Measurements from ENCODE around the gene CCDC57.
"Not testable (repeated sequence)": the region's sequence is repeated elsewhere in the genome, so short reads cannot be mapped to it uniquely, and the experiment has no call there.

Gene CCDC57

DNA sequence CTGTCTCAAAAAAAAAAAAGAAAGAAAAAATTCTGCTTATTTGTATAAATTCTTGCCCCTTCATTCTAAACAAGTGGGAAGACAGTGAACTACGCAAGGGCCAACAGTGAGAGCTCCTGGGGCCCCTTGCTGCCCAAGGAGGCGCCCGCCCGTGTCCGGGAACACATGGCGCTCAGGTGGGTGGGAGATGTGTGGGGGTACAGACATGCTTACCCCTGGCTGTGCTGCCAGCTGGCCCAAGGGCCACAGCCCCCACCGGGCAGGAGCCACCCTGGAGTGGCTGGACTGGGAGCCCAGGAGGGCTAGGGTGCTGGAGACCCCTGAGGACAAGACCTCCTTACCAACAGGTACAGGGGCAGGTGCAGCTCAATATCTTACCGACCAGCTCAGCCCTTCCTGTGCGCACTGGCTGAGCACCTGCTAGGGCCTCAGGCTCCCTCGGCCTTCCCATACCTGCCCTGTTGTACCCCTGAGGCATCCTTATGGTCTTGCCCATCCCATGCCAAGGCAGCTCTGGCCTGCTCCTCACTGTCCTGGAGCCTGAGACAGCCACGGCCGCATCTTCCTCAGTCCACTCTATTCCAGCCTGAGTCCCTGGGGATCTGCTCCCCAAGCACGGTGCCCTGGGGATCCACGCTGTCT, 56.2 kb downstream of the CCDC57 start:
- DNase-seq (ENCODE audit: low read depth in 2 of 3, low spot score in 1 of 3) = no peak

DNA sequence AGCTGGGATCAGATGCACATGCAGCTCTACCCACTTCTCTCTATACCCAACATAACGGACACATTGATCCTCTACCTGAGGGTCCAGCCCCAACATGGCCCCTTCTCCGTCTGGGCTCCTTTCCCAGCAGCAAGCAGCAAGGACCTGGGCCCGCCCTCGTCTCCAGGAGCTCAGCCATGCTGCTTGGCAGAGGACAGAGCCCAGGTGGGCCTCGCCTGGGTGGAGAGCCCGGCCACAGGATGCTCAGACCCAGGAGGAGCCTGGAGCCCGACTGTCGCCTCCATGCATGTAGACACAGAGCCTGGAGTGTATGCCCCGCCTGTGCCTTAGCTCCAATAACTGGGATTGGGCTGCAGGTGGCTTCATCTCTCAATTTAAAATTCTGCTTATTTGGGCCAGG, 57.0 kb downstream of the CCDC57 start:
- DNase-seq (ENCODE audit: low read depth in 2 of 3, low spot score in 1 of 3) = no peak

DNA sequence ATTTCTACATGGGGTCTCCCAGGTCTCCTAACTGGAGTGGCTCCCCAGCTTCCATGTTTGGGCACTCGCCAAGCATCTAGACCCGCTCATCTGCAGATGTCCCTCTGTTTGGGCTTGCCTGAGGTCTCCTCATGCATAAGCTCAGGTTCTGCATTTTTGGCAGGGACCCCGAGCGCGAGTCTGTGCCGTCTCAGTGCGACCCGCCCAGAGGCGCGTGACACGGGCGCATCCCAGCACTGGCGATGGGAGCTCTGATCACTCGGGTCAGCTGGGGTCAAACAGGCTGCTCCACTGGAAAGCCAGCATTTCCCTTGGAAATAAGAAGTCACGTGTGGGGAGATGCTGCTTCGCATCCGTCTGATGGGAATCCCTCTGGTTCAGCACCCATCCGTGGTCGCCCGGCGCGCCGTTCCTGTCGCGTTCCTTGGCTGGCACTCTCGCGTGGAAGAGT, 57.7 kb downstream of the CCDC57 start:
- DNase-seq (ENCODE audit: low read depth in 2 of 3, low spot score in 1 of 3) = no peak

DNA sequence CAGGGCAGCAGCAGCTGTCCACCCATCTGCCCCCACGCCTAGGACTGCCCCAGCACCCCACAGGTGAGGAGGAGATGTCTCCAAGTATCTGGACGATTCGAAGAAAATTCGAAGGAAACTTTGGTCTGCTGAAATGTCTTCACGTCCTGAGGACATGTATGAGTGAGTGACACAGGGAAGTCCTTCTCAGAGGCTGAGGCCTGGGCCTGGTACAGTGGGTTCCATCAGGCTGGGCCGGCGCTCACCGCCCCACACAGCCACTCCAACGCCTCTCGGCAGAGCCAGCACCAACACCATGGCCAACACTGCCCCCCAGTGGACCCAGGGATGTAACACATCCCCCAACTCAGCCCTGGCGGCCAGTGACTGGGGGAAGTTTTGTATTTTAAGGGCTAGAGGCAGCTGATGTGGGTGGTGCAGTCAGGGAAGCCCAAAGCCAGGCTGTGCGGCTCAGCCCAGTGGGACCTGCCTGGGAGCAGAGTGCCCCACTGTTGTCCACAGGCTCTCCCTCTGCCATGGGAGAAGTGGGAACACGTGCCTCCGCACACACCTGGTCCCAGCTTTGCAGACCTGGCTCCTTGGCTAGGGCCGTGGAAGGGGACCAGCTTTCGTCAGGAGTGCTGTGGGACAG, 58.8 kb downstream of the CCDC57 start:
- DNase-seq (ENCODE audit: low read depth in 2 of 3, low spot score in 1 of 3) = peak; percentile 70 to 82 (median 77)

DNA sequence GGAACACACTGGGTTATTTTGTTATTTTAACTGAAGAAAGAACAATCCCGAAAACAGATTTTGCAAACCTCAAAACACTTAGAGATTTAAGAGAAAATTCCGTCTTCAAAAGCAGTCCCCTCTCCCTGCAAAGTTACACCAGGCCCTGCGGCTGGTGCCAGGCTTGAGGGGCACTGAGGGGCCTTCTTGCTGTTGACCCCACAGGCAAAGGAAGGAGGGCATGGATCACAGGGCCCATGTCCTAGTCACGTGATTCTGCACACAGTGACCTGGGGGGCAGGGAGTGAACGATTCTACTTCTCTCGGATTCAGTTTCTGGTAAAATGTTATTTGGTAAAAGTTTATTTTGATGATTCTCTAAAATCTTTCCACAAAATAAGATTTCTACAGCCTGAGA, 59.3 kb downstream of the CCDC57 start:
- no peak for DNase-seq (ENCODE audit: low read depth in 2 of 3, low spot score in 1 of 3)

DNA sequence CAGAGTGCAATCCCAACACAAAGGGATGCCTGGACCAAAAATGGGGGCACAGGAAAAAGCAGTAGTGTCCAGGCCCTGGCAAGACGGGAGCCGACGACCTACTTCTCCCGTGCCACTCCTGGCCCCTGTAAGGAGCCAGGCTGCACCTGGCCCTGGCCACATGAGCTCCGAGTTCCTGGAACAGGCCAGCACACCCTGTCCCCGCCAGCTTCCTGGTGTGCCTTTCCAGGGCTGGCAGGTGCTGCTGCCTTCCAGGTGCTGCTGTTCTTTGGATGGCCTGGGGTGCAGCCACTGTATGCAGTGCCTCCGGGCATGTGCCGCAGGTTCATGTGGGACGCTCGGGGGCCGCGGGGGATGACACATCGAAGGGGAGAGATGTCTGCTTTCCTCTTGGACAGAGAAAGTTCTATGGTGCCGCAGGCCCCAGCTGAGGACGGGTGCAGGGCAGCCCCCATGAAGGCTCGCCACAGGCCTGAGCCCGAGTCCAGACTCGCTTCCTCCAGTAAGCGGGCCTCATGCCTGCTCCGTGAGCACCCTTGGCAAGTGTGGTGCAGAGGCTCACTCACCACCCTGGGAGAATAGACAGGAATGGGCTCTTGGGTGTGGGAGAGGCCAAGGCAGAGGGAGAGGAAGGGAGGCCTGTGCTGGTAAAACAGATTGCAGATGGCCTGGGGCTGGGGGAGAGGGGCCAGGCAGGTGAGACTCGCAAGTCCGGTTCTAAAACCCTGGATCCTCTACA, 59.9 kb downstream of the CCDC57 start:
- no peak for DNase-seq (ENCODE audit: low read depth in 2 of 3, low spot score in 1 of 3)

DNA sequence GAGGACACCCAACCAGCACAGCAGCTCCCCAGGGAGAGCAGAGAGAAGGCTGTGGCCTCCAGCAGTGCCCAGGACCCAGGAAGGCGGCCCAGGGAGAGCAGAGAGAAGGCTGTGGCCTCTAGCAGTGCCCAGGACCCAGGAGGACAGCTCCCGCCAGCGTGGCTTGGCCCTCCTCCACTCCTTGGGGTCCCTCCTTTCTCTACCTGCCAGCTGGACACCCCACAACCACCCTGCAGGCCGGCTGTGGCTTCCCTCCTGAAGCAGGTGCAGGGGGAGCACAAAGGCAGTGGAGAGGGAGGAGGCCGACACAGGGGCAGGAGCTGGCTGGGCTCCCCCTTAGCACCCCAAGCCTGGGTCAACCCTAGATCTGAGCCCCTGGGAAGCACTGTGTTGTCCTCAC, 60.5 kb downstream of the CCDC57 start:
- DNase-seq (ENCODE audit: low read depth in 2 of 3, low spot score in 1 of 3) = no peak

DNA sequence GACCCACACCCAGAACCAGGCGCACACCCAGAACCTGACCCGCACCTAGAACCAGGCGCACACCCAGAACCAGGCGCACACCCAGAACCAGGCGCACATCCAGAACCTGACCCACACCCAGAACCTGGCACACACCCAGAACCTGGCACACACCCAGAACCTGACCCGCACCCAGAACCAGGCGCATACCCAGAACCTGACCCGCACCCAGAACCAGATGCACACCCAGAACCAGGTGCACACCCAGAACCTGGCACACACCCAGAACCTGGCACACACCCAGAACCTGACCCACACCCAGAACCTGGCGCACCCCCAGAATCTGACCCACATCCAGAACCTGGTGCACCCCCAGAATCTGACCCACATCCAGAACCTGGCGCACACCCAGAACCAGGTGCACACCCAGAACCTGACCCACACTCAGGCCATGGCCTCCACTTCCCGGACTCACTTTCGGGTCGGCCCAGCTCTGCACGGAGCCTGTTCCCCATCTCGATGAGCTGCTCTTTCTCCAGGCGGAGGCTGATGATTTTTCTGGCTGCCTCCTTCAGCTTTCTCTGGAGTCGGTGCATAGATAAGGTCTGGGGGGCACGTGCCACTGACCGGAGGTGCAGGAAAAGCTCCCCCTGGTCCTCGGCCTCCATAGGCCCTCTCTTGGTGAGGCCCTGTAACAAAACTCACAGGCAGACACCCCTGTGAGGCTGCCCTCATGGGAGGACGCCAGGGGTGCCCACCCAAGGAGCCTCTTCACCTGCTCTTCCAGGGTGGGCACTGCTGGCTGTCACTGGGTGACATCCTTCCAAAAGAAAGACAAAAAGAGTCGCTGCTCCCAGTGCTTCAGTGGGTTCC, 61.3 kb downstream of the CCDC57 start:
- DNase-seq (ENCODE audit: low read depth in 2 of 3, low spot score in 1 of 3) = no peak

DNA sequence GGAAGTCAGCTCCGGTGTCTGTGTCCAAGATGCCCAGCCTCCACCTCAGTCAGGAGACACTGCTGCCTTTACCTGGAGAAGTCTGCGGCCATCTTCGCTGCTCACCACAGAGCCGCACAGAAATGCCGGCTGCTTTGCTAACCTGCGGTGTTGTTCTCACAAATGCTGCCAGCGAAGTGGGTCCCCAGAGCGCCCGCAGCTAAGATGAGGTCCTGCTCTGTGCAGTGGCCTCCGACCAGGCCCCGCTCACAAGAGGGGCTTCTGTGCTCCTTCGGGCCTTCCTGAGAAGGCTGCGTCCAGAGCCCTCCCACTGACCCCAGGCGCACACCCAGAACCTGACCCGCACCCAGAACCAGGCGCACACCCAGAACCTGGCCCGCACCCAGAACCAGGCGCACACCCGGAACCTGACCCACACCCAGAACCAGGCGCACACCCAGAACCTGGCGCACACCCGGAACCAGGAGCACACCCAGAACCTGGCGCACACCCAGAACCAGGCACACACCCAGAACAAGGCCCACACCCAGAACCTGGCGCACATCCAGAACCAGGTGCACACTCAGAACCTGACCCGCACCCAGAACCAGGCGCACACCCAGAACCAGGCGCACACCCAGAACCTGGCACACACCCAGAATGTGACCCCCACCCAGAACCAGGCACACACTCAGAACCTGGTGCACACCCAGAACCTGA, 63.1 kb downstream of the CCDC57 start:
- DNase-seq (ENCODE audit: low read depth in 2 of 3, low spot score in 1 of 3) = no peak

DNA sequence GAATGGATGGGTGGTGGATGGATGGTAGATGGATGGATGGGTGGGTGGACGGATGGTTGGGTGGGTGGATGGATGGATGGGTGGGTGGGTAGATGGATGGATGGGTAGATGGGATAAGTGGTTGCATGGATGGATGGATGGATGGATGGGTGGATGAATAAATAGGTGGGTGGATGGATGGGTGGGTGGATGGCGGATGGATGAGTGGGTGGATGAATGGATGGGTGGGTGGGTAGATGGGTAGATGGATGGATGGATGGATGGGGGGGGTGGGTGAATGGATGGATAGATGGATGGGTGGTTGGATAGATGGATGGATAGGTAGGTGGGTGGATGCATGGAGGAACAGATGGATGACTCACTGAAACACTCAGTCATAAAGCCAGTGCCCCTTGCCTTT, 63.6 kb downstream of the CCDC57 start:
- no peak for DNase-seq (ENCODE audit: low read depth in 2 of 3, low spot score in 1 of 3)

DNA sequence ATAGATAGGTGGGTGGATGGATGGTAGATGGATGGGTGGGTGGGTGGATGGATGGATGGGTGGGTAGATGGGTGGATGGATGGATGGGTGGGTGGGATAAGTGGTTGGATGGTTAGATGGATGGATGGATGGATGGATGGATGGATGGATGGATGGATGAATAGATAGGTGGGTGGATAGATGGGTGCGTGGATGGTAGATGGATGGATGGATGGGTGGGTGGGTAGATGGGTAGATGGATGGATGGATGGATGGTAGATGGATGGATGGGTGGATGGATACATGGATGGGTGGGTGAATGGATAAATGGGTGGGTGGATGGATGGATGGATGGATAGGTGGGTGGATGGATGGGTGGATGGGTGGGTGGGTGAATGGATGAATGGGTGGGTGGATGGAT, 64.6 kb downstream of the CCDC57 start:
- no peak for DNase-seq (ENCODE audit: low read depth in 2 of 3, low spot score in 1 of 3)

DNA sequence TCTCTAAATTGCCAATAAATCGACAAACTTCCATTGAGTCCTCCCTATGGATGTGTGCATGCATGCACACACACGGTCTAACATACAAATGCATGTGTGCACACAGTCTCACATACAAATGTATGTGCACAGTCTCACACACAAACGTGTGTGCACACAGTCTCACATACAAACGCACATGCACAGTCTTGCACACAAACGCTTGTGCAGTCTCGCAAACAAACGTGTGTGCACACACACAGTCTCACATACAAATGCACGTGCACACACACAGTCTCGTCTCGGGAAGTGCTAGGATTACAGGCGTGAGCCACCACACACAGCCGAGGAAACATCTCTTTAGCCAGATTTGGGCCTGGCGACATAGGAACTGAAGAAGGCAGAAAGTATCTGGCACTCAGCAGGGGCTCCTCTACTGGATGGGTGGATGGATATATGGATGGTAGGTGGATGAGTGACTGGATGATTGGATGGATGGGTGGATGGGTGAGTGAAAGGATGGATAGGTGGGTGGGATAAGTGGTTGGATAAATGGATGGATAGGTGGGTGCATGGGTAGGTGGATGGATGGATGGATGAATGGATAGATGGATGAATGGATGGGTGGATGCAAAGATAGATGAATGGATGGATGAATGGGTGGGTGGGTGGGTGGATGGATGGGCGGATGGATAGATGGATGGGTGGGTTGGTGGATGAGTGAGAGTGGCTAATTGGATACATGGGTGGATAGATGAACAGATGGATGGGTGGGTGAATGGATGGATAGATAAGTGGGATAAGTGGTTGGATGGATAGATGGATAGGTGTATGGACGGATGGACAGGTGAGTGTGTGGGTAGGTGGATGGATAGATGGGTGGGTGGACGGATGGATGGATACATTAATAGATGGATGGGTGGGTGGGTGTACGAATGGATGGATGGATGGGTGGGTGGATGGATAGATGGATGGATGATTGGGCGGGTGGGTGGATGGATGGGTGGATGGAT, 65.7 kb downstream of the CCDC57 start:
- no peak for DNase-seq (ENCODE audit: low read depth in 2 of 3, low spot score in 1 of 3)

DNA sequence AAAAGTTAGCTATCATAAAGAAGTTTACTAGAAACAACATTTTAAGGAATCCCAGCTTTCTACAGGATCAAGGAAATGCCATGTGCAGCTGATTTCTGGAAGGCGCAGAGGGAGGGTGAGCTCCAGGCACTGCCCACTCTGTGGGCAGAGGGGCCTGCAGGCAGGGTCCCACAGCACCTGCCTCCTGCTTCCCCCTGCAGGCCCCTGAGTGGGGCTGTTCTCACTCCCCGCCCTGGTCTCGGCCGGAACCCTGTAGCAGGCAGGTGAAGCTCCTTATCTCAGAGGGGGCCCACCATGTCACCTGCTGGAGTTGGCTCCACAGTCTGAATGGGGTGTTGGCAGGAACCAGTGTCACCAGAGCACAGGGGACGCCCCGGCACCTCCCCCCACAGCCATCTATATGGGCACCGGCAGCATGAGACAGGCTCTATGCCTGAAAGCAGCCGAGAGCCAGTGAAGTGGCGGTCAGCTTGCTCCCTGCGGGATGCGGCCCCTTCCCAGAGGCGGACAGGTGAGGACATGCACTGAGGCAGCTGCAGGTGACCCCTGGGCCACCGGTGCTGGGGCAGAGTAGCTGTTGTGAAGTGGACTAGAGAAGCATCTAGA, 67.0 kb downstream of the CCDC57 start:
- no peak for DNase-seq (ENCODE audit: low read depth in 2 of 3, low spot score in 1 of 3)

DNA sequence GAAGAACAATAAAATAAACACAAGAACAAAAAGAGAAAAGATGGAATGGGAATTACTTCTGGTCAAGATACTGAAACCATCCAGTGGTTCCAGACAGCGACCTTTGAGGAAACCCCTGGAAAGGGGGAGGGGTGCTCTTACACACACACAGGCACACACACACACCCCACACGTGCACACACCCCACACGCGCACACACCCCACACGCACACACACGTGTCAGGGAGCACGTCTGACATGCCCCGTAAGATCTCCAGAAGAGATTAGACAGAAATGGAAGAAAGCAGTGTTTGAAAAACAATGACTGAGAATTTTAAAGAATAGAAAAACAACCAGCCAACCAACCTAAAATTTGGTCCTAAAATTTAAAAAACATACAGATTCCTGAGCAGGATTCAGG, 69.3 kb downstream of the CCDC57 start:
- DNase-seq (ENCODE audit: low read depth in 2 of 3, low spot score in 1 of 3) = no peak

DNA sequence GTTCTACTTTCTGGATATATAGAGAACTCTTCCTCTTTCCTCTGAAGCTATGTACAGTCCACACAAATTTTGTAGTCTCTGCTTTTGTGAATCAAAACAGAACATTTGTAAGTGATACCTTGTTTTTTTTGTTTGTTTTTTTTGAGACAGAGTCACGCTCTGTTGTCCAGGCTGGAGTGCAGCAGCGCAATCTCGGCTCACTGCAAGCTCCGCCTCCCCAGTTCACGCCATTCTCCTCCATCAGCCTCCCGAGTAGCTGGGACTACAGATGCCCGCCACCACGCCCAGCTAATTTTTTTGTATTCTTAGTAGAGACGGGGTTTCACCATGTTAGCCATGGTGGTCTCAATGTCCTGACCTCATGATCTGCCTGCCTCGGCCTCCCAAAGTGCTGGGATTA, 72.7 kb downstream of the CCDC57 start:
- not testable (repeated sequence) for DNase-seq (ENCODE audit: low read depth in 2 of 3, low spot score in 1 of 3)

DNA sequence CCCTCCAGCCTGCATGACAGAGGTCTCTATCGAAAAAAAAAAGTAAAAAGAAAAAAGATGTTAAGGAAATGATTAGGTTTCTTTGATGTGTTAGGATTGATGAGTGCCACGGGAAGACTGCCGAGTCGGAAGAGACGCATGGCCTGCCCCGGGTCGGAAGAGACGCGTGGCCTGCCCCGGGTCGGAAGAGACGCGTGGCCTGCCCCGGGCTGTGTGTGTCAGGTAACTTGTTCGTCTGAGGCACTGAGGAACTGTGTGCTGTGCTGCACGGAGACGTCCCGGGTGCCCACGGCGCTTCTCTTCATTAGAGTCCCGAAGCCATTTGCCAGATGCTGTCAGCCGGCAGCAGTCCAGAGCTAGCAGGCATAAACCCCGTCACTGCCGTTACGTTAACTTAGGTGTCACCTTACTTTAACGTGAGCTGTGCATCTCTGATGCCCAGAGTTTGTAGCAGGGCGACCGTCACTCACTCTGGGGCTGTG, 74.1 kb downstream of the CCDC57 start:
- no peak for DNase-seq (ENCODE audit: low read depth in 2 of 3, low spot score in 1 of 3)

DNA sequence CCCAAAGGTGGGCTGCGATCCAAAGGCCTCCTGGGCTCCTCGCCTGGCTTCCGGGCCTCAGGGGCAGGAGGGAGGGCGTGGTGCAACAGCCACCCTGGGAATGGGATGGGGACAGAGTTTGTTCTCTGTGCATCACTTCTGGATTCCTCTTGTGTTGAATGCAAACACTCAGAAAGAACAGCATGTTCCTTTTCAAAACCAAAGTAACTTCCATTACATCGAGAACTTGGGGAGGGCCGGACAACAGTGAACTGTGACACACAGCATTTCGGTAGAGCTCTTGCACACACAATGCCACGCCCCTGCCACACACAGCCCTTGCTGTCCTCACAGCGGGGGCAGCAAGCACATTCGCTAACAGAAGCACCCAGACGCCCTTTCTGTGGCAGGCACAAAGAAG, 78.5 kb downstream of the CCDC57 start:
- no peak for DNase-seq (ENCODE audit: low read depth in 2 of 3, low spot score in 1 of 3)

DNA sequence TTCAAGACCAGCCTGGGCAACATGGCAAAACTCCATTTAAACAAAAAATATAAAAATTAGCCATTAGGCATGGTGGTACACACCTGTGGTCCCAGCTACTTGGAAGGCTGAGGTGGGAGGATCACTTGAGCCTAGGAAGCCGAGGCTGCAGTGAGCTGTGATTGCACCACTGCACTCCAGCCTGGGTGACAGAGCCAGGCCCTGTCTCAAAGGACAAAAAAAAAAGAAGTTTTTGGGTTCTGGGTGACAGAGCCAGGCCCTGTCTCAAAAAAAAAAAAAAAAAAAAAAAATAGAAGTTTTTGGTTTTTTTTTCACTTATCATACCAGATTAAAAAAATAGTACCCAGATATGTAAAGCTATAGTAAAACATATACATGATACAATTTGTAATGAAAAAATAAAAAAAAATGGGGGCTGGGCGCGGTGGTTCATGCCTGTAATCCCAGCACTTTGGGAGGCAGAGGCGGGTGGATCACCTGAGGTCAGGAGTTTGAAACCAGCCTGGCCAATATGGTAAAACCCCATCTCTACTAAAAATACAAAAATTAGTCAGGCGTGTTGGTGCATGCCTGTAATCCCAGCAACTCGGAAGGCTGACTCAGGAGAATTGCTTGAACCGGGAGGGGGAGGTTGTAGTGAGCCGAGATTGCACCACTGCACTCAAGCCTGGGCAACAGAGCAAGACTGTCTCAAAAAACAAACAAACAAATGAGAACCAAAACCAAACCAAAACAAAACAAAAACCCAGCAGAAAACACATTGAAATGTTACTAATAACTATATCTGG, 79.3 kb downstream of the CCDC57 start:
- not testable (repeated sequence) for DNase-seq (ENCODE audit: low read depth in 2 of 3, low spot score in 1 of 3)
